Mesothelial cell of epicardium (in vitro differentiated cells): ENCODE data around the gene ADORA2B. TPM values are rescaled to one million over a fixed set of nuclear protein-coding genes. Genes with fewer than 3 reads are reported as not detected.

ENCODE experiments used
- DNase-seq, 2 experiments: peaks; one replicate each; pipeline ENCODE4 v3.0.0; 2021; ENCODE audit warnings: low spot score in 2 of 2; ENCODE audit not compliant: unreplicated experiment in 2 of 2
- H3K27ac Mint-ChIP-seq: 2 replicates; pipeline ENCODE4 v1.8.0; 2021; ENCODE audit warnings: mixed read lengths
- H3K27me3 Mint-ChIP-seq: 2 replicates; pipeline ENCODE4 v1.8.0; 2021; ENCODE audit warnings: low read depth, mixed read lengths
- H3K36me3 Mint-ChIP-seq: 2 replicates; pipeline ENCODE4 v1.8.0; 2021; ENCODE audit warnings: mixed read lengths
- H3K4me1 Mint-ChIP-seq: 2 replicates; pipeline ENCODE4 v1.8.0; 2021; ENCODE audit warnings: mixed read lengths
- H3K4me3 Mint-ChIP-seq: 2 replicates; pipeline ENCODE4 v1.8.0; 2021; ENCODE audit warnings: mild to moderate bottlenecking, moderate library complexity, mixed read lengths
- H3K9me3 Mint-ChIP-seq: 2 replicates; pipeline ENCODE4 v1.8.0; 2021; ENCODE audit warnings: mixed read lengths
- total RNA-seq: library from RNA; stranded (reverse); gene quantifications from 3 replicates; pipeline ENCODE4 v1.2.1, GENCODE V29; 2021
- TF ChIP-seq, protein P1 (sequence below): fragments of 200-600 bp; sonication (generic); IDR thresholded peaks from one replicate; pipeline ENCODE4 v1.5.0; 2021; ENCODE audit warnings: antibody characterized with exemption; ENCODE audit not compliant: unreplicated experiment

The ADORA2B gene
- total RNA-seq, 1 donor from 2014 or later, result 4.6 TPM

DNA sequence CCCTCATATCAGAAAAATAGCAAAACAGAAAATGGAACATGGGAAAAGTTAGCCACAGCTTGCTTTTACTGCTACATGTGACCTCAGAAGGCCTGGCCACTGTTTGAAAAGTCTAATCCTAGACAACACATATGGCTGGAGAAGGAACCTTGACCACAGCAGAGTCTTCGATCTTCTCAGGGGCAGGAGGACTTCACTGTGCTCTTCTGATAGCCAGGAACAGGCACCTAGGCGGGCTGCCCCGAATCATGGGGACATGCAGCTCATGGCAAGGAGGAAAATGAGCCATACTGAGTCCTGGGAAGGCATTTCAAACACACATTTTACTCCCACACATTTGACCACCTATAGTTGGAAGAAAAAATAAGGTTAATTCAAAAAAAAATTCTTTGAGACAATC, 31.1 kb upstream of the ADORA2B start:
- H3K36me3 Mint-ChIP-seq, result no peaks in the 10 kb centered on the region
- H3K27ac Mint-ChIP-seq, result no peak overlapping the region
- H3K9me3 Mint-ChIP-seq, result peaks cover 7% of the 10 kb centered on the region
- DNase-seq, result no peak
- no peaks in the 10 kb centered on the region for H3K27me3 Mint-ChIP-seq
- no peak overlapping the region for H3K4me3 Mint-ChIP-seq
- TF ChIP-seq, protein P1, sequence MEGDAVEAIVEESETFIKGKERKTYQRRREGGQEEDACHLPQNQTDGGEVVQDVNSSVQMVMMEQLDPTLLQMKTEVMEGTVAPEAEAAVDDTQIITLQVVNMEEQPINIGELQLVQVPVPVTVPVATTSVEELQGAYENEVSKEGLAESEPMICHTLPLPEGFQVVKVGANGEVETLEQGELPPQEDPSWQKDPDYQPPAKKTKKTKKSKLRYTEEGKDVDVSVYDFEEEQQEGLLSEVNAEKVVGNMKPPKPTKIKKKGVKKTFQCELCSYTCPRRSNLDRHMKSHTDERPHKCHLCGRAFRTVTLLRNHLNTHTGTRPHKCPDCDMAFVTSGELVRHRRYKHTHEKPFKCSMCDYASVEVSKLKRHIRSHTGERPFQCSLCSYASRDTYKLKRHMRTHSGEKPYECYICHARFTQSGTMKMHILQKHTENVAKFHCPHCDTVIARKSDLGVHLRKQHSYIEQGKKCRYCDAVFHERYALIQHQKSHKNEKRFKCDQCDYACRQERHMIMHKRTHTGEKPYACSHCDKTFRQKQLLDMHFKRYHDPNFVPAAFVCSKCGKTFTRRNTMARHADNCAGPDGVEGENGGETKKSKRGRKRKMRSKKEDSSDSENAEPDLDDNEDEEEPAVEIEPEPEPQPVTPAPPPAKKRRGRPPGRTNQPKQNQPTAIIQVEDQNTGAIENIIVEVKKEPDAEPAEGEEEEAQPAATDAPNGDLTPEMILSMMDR, result no peak
- no peaks in the 10 kb centered on the region for H3K4me1 Mint-ChIP-seq

DNA sequence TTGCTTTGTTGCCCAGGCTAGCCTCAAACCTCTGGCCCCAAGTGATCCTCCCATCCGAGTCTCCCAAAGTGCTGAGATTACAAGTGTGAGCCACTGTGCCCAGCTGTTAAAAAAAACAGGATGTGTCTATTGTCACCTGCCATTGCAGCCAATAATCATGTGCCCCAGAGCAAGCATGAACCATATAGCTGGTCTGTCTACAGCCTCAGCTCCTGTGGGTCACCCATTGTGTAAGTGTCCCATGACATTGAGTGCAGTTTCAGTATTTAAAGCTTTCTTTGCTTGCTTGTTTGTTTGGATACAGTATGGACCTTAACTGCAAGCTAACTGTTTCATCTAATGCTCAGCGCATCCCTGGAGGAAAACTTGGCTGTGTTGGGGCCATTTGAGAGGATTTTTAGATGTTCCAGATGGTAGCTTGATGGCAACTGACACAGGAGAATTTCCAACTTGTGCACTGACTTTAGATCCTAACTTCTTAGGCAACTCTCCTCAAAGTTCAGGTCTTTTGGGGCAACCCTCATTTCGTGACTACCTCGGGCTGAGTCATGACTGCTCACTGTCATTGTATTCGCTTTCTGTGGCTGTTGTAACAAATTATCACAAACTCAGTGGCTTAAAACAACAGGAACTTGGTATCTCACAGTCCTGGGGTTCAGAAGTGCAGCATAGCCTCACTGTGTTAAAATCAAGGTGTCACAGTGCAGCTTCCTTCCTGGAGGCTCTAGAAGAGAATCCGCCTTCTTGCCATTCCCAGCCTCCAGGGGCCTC, 30.3 kb upstream of the ADORA2B start:
- Mint-ChIP-seq H3K4me3 (no peak overlapping the region), H3K27ac (no peak overlapping the region), H3K9me3 (peaks cover 7% of the 10 kb centered on the region), H3K4me1 (no peaks in the 10 kb centered on the region), H3K36me3 (no peaks in the 10 kb centered on the region), H3K27me3 (no peaks in the 10 kb centered on the region)
- no peak for DNase-seq
- TF ChIP-seq, protein P1, result no peak

DNA sequence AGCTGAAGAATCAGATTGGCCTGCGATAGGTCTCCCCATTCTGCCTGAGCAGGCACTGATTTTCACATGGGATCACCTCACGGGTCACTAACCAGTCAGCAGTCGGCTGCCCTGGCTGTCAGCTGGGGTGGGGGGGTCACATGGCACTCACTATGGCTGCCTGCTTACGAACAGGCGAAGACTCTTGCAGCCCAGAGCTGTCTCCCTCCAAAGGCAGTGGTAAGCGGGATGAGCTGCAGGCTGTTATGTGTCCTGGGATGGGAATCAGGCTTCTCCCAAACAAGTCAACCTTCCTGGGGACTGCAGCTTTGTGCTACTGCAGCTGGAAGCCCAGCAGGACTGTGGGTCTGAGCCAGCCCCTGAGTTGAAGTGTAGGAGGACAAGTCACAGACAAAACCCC, 29.0 kb upstream of the ADORA2B start:
- H3K4me3 Mint-ChIP-seq, result no peak overlapping the region
- TF ChIP-seq, protein P1, result no peak
- peaks cover 10% of the 10 kb centered on the region for H3K9me3 Mint-ChIP-seq
- H3K27me3 Mint-ChIP-seq, result no peaks in the 10 kb centered on the region
- H3K27ac Mint-ChIP-seq, result no peak overlapping the region
- H3K36me3 Mint-ChIP-seq, result no peaks in the 10 kb centered on the region
- DNase-seq, result no peak
- H3K4me1 Mint-ChIP-seq, result no peaks in the 10 kb centered on the region

DNA sequence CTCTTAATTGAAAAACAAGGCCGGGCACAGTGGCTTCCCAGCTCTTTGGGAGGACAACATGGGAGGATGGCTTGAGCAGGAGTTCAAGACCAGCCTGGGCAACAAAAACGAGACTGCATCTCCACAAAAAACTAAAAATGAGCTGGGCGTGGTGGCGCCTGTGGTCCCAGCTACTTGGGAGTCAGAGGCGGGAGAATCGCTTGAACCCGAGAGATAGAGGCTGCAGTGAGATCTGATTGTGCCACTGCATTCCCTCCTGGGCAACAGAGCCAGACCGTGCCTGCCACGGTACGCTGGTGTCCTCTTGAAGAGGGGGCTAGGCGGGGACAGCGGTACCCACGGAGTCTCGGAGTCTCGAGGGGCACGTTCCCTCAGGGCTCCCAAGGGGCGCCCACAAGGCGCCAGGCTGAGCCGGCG, 27.9 kb upstream of the ADORA2B start:
- H3K36me3 Mint-ChIP-seq, result no peaks in the 10 kb centered on the region
- peaks cover 17% of the 10 kb centered on the region for H3K9me3 Mint-ChIP-seq
- H3K27me3 Mint-ChIP-seq, result no peaks in the 10 kb centered on the region
- no peaks in the 10 kb centered on the region for H3K4me1 Mint-ChIP-seq
- TF ChIP-seq, protein P1, result no peak
- no peak overlapping the region for H3K27ac Mint-ChIP-seq
- no peak overlapping the region for H3K4me3 Mint-ChIP-seq
- no peak for DNase-seq

DNA sequence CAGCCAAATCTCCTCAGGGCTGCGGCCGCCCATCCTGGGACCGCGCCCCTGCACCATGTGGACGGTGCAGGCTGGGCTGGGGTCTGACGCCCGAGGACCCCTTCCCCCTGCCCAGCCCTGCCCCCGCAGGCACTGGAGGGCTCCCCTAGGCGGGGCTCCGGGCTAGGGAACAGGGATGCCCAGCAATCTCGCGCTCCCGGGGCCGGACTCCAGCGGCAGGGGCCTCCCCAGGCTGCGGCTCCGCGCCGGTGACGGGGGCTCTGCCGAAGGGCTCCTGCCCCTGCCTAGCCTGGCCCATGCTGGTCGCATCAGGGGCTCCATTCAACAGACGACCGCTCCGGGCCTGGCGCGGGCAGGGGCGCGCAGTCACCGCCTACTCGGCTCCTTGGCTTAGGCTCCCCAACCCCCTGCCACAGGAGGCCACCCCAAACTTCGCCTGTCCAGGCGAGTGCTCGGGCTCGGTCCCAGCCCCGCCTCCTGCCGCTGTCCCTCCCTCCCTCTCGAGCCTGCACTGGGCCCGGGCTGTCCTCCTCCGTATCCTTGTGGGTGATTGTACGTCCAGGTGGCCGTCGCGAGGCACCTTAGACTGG, 27.4 kb upstream of the ADORA2B start:
- H3K36me3 Mint-ChIP-seq, result no peaks in the 10 kb centered on the region
- H3K27ac Mint-ChIP-seq, result no peak overlapping the region
- H3K4me3 Mint-ChIP-seq, result no peak overlapping the region
- DNase-seq, result no peak
- no peaks in the 10 kb centered on the region for H3K4me1 Mint-ChIP-seq
- TF ChIP-seq, protein P1, result no peak
- H3K9me3 Mint-ChIP-seq, result peaks cover 17% of the 10 kb centered on the region
- H3K27me3 Mint-ChIP-seq, result no peaks in the 10 kb centered on the region
